HCT116 (cell line): Measurements from ENCODE around the gene FBXL7. TPM values are rescaled to one million over a fixed set of nuclear protein-coding genes. Genes with fewer than 3 reads are reported as not detected.

Experiments used
- ATAC-seq: fragments of 200-7000 bp; cut with Tn5 transposase; 2 replicates; pipeline ENCODE4 v1.9.1; 2020; ENCODE audit warnings: mild to moderate bottlenecking, moderate library complexity
- BruUV-seq: library from RNA; stranded (reverse); fragments of 400-500 nt; replicated peaks from 2 replicates; lab custom pipeline; 2021; lab: Mats Ljungman, UMichigan
- CTCF ChIA-PET: fragments of 300-600 bp; sonication (Branson Sonifier 250); formaldehyde crosslinking; loops from one replicate; lab custom pipeline; 2021; ENCODE audit warnings: antibody characterized with exemption; lab: Charles Lee
- POLR2A ChIA-PET: fragments of 300-600, 350-600 bp; sonication (Branson Sonifier 250); formaldehyde crosslinking; loops from one replicate; lab custom pipeline; 2021; ENCODE audit warnings: antibody characterized with exemption; lab: Charles Lee
- RAD21 ChIA-PET, 2 experiments: fragments of 300-600 bp; sonication (Branson Sonifier 250); formaldehyde crosslinking; loops; one replicate each; lab custom pipeline; 2023; ENCODE audit warnings: low total read pairs in 2 of 2; ENCODE audit not compliant: uncharacterized antibody in 2 of 2, unreplicated experiment in 2 of 2, low non-redundant PET in 1 of 2; lab: Charles Lee
- DNase-seq: peaks from one replicate; pipeline ENCODE4 v3.0.0-alpha.2; 2010; ENCODE audit warnings: low read depth, low spot score
- H2AFZ ChIP-seq: fragments of 200-600 bp; shearing (Covaris generic), sonication (generic); 2 replicates; pipeline ENCODE4 v1.6.1; 2017; ENCODE audit warnings: low read depth, mixed run types, mixed read lengths, antibody characterized with exemption, low read length; ENCODE audit not compliant: poor library complexity, severe bottlenecking
- H3K27ac ChIP-seq: 2 replicates; pipeline ENCODE4 v1.5.1; 2012; ENCODE audit warnings: low read depth, low read length
- H3K27me3 ChIP-seq: fragments of 200-600 bp; sonication (generic); 2 replicates; pipeline ENCODE4 v1.6.1; 2016; ENCODE audit warnings: mixed run types, low read length, mixed read lengths; ENCODE audit not compliant: insufficient read depth
- H3K36me3 ChIP-seq, 2 experiments: fragments of 200-500 bp in 1 of 2; fragments of 200-600 bp in 1 of 2; sonication (Bioruptor generic) in 1 of 2; sonication (generic) in 1 of 2; 2 replicates each; pipeline versions ENCODE4 v1.5.1 to v1.6.1; 2014 to 2016; ENCODE audit warnings: low read length in 2 of 2, inconsistent platforms in 1 of 2, mixed read lengths in 1 of 2, mixed run types in 1 of 2; ENCODE audit not compliant: insufficient read depth in 2 of 2, control insufficient read depth in 1 of 2
- H3K4me1 ChIP-seq, 2 experiments: fragments of 200-600 bp in 1 of 2; sonication (generic) in 1 of 2; 2 replicates each; pipeline versions ENCODE4 v1.5.1 to v1.6.1; 2012 to 2017; ENCODE audit warnings: low read length in 2 of 2, inconsistent platforms in 1 of 2, mild to moderate bottlenecking in 1 of 2, mixed read lengths in 1 of 2, mixed run types in 1 of 2, moderate library complexity in 1 of 2; ENCODE audit not compliant: insufficient read depth in 2 of 2, control insufficient read depth in 1 of 2
- H3K4me2 ChIP-seq: fragments of 200-600 bp; sonication (generic); 2 replicates; pipeline ENCODE4 v1.6.1; 2017; ENCODE audit warnings: mixed run types, low read length, mixed read lengths
- H3K4me3 ChIP-seq, 2 experiments: fragments of 200-600 bp in 1 of 2; sonication (generic) in 1 of 2; replicated peaks in 1 of 2; 2 replicates each; pipeline ENCODE4 v1.5.1; 2011 to 2016; ENCODE audit warnings: low read length in 2 of 2, control low read depth in 1 of 2, low read depth in 1 of 2, mild to moderate bottlenecking in 1 of 2, mixed read lengths in 1 of 2, mixed run types in 1 of 2
- H3K79me2 ChIP-seq: fragments of 200-600 bp; sonication (generic); 2 replicates; pipeline ENCODE4 v1.6.1; 2017; ENCODE audit warnings: mild to moderate bottlenecking, mixed run types, low read length, moderate library complexity, mixed read lengths; ENCODE audit not compliant: insufficient read depth
- H3K9ac ChIP-seq: fragments of 200-600 bp; sonication (generic); 2 replicates; pipeline ENCODE4 v1.6.1; 2016; ENCODE audit warnings: low read length, mixed read lengths
- H3K9me2 ChIP-seq: fragments of 200-600 bp; sonication (generic), shearing (Covaris generic); 2 replicates; pipeline ENCODE4 v1.6.1; 2017; ENCODE audit warnings: mixed run types, mild to moderate bottlenecking, moderate library complexity; ENCODE audit not compliant: insufficient read depth
- H3K9me3 ChIP-seq, 2 experiments: fragments of 200-500 bp in 1 of 2; fragments of 200-600 bp in 1 of 2; sonication (Bioruptor generic) in 1 of 2; sonication (generic) in 1 of 2; 2 replicates each; pipeline ENCODE4 v1.6.1; 2014 to 2017; ENCODE audit warnings: low read length in 2 of 2, mixed read lengths in 2 of 2, inconsistent platforms in 1 of 2, low read depth in 1 of 2, mild to moderate bottlenecking in 1 of 2, mixed run types in 1 of 2, moderate library complexity in 1 of 2; ENCODE audit not compliant: control insufficient read depth in 1 of 2, insufficient read depth in 1 of 2
- H4K20me1 ChIP-seq: fragments of 200-600 bp; sonication (generic), shearing (Covaris generic); 2 replicates; pipeline ENCODE4 v1.6.1; 2017; ENCODE audit warnings: mixed run types, mild to moderate bottlenecking, moderate library complexity; ENCODE audit not compliant: insufficient read depth
- CBX3 ChIP-seq: IDR thresholded peaks from 2 replicates; pipeline ENCODE4 v1.6.1; 2012; ENCODE audit warnings: low read depth
- EGR1 ChIP-seq: IDR thresholded peaks from 2 replicates; pipeline ENCODE4 v1.6.1; 2012; ENCODE audit warnings: low read depth
- ELF1 ChIP-seq: IDR thresholded peaks from 2 replicates; pipeline ENCODE4 v1.6.1; 2012; ENCODE audit warnings: low read depth, borderline replicate concordance
- EZH2 ChIP-seq: fragments of 200-600 bp; sonication (generic); IDR thresholded peaks from 2 replicates; pipeline ENCODE4 v1.6.1; 2017; ENCODE audit warnings: antibody characterized with exemption, mixed run types
- EZH2phosphoT487 ChIP-seq: fragments of 200-600 bp; IDR thresholded peaks from 2 replicates; pipeline ENCODE4 v1.6.1; 2018; ENCODE audit warnings: antibody characterized with exemption, borderline replicate concordance
- FOSL1 ChIP-seq: IDR thresholded peaks from 2 replicates; pipeline ENCODE4 v1.6.1; 2012; ENCODE audit warnings: low read depth
- JUND ChIP-seq: IDR thresholded peaks from 2 replicates; pipeline ENCODE4 v1.6.1; 2012
- POLR2A ChIP-seq: IDR thresholded peaks from 2 replicates; pipeline ENCODE4 v1.7.0; 2011; ENCODE audit warnings: borderline replicate concordance; ENCODE audit not compliant: insufficient read depth, insufficient read length; ENCODE audit errors: extremely low read depth
- RAD21 ChIP-seq: IDR thresholded peaks from 2 replicates; pipeline ENCODE4 v1.6.1; 2012; ENCODE audit warnings: low read depth, mild to moderate bottlenecking
- REST ChIP-seq: IDR thresholded peaks from 2 replicates; pipeline ENCODE4 v1.6.1; 2012; ENCODE audit warnings: low read depth
- SIN3A ChIP-seq: IDR thresholded peaks from 2 replicates; pipeline ENCODE4 v1.6.1; 2012; ENCODE audit warnings: low read depth
- SP1 ChIP-seq: IDR thresholded peaks from 2 replicates; pipeline ENCODE4 v1.6.1; 2012; ENCODE audit warnings: low read depth
- SRF ChIP-seq: IDR thresholded peaks from 2 replicates; pipeline ENCODE4 v1.6.1; 2012; ENCODE audit warnings: low read depth
- TCF7L2 ChIP-seq: IDR thresholded peaks from 2 replicates; pipeline ENCODE4 v1.7.0; 2011; ENCODE audit warnings: borderline replicate concordance, inconsistent platforms; ENCODE audit not compliant: insufficient read depth, insufficient read length; ENCODE audit errors: extremely low read depth
- YY1 ChIP-seq: IDR thresholded peaks from 2 replicates; pipeline ENCODE4 v1.6.1; 2011; ENCODE audit warnings: low read length, low read depth, moderate library complexity, mild to moderate bottlenecking; ENCODE audit not compliant: insufficient replicate concordance; ENCODE audit errors: extremely low read depth
- ZFX ChIP-seq: fragments of 450-650 bp; IDR thresholded peaks from 2 replicates; pipeline ENCODE4 v1.6.1; 2017
- ZNF274 ChIP-seq: fragments of 200-500 bp; sonication (Bioruptor generic); IDR thresholded peaks from 2 replicates; pipeline ENCODE4 v1.6.1; 2014; ENCODE audit warnings: mild to moderate bottlenecking, low read depth, low read length, inconsistent platforms
- intact Hi-C: fragments of 100-400 bp; cut with micrococcal nuclease; formaldehyde crosslinking; loops from 2 replicates; pipeline ENCODE4 v1.10.0; 2022
- total RNA-seq: library from RNA; stranded (reverse); gene quantifications from one replicate; pipeline ENCODE4 v1.2.1, GENCODE V29; 2021; ENCODE audit not compliant: unreplicated experiment
- TF ChIP-seq, protein P1 (sequence below), 3 experiments: fragments of 200-600 bp in 1 of 3; sonication (generic) in 1 of 3; IDR thresholded peaks in 2 of 3; conservative IDR thresholded peaks in 1 of 3; 2 replicates each; pipeline ENCODE4 v1.5.1; 2012 to 2017; ENCODE audit warnings: low read depth in 2 of 3, low read length in 2 of 3, antibody characterized with exemption in 1 of 3, borderline replicate concordance in 1 of 3, control low read depth in 1 of 3, mild to moderate bottlenecking in 1 of 3, mixed read lengths in 1 of 3, mixed run types in 1 of 3, moderate library complexity in 1 of 3; ENCODE audit not compliant: insufficient read depth in 1 of 3

The FBXL7 gene
- total RNA-seq, 1 experiment from 2014 or later: 0.05 TPM

GRCh38 chr5:15823398-15823797 lies 323.4 kb downstream of the FBXL7 start:
- H3K36me3 ChIP-seq: no peaks in the 10 kb centered on the region
- no peak overlapping the region for H2AFZ ChIP-seq
- CTCF ChIA-PET: no interaction called here
- ATAC-seq: no peak
- RAD21 ChIA-PET: no interaction called here
- H3K9ac ChIP-seq: no peak overlapping the region
- H3K4me2 ChIP-seq: no peak overlapping the region
- H3K4me1 ChIP-seq: no peaks in the 10 kb centered on the region
- H3K27me3 ChIP-seq: no peaks in the 10 kb centered on the region
- H4K20me1 ChIP-seq: no peaks in the 10 kb centered on the region
- POLR2A ChIA-PET: no interaction called here
- no peak overlapping the region for H3K27ac ChIP-seq
- H3K9me2 ChIP-seq: no peaks in the 10 kb centered on the region
- BruUV-seq: no TSS peak
- no peaks in the 10 kb centered on the region for H3K79me2 ChIP-seq
- intact Hi-C loops: loop anchor here (5.0 kb wide), 1 partner anchor 716 kb away; no protein-coding TSS in a partner anchor
- no peak for DNase-seq
- H3K9me3 ChIP-seq: peaks cover 4 to 17% of the 10 kb centered on the region in 2 experiments; a peak in 2 of 4 replicates
- no peak overlapping the region for H3K4me3 ChIP-seq
- TF ChIP-seq POLR2A: no peak
- no peak for TF ChIP-seq ZNF274
- no peak for TF ChIP-seq SRF
- no peak for TF ChIP-seq JUND
- TF ChIP-seq TCF7L2: no peak
- TF ChIP-seq EZH2phosphoT487: no peak
- TF ChIP-seq CBX3: no peak
- TF ChIP-seq REST: no peak
- no peak for TF ChIP-seq FOSL1
- no peak for TF ChIP-seq YY1
- TF ChIP-seq EZH2: no peak
- no peak for TF ChIP-seq ELF1
- TF ChIP-seq, protein P1, sequence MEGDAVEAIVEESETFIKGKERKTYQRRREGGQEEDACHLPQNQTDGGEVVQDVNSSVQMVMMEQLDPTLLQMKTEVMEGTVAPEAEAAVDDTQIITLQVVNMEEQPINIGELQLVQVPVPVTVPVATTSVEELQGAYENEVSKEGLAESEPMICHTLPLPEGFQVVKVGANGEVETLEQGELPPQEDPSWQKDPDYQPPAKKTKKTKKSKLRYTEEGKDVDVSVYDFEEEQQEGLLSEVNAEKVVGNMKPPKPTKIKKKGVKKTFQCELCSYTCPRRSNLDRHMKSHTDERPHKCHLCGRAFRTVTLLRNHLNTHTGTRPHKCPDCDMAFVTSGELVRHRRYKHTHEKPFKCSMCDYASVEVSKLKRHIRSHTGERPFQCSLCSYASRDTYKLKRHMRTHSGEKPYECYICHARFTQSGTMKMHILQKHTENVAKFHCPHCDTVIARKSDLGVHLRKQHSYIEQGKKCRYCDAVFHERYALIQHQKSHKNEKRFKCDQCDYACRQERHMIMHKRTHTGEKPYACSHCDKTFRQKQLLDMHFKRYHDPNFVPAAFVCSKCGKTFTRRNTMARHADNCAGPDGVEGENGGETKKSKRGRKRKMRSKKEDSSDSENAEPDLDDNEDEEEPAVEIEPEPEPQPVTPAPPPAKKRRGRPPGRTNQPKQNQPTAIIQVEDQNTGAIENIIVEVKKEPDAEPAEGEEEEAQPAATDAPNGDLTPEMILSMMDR (IDR thresholded peaks at IDR 0.05 in 2 of 3, conservative IDR thresholded peaks at IDR 0.05 in 1 of 3; ENCODE audit: borderline replicate concordance in 1 of 3, insufficient read depth in 1 of 3, low read depth in 2 of 3, low read length in 2 of 3): no peak
- no peak for TF ChIP-seq SIN3A
- TF ChIP-seq SP1: no peak
- TF ChIP-seq RAD21: no peak
- no peak for TF ChIP-seq ZFX
- TF ChIP-seq EGR1: no peak
- TF ChIP-seq, all 23 proteins: peak for 0
